ENCODE measurements around the gene RNF32. TPM values are rescaled to one million over a fixed set of nuclear protein-coding genes. Genes with fewer than 3 reads are reported as not detected.

Gene RNF32
- total RNA-seq, 1 donor from 2014 or later = 0.52 TPM

- Histone ChIP-seq H3K27ac (ENCODE audit: low read depth, low read length) (no peak overlapping the region), H3K4me1 (ENCODE audit: control insufficient read depth in 3 of 3, insufficient read depth in 3 of 3, low read length in 3 of 3) (no peaks in the 10 kb centered on the region), H3K27me3 (ENCODE audit: control insufficient read depth in 3 of 3, insufficient read depth in 3 of 3, low read length in 3 of 3) (no peaks in the 10 kb centered on the region), H3K36me3 (ENCODE audit: control insufficient read depth in 3 of 3, insufficient read depth in 3 of 3, low read length in 3 of 3) (peaks cover 0 to 2% (median 0%) of the 10 kb centered on the region in 3 donors), H3K9me3 (ENCODE audit: control insufficient read depth in 3 of 3, low read length in 3 of 3) (no peaks in the 10 kb centered on the region), H3K4me3 (ENCODE audit: low read length in 3 of 3) (no peak overlapping the region), H3K9ac (ENCODE audit: low read depth in 1 of 3, low read length in 3 of 3) (no peak overlapping the region)
Observed at GRCh38 chr7:156725073-156725472, 84.5 kb downstream of the RNF32 start.

GRCh38 chr7:156725936-156726335, 85.4 kb downstream of the RNF32 start:
- Histone ChIP-seq H3K4me1 (ENCODE audit: control insufficient read depth in 3 of 3, insufficient read depth in 3 of 3, low read length in 3 of 3) (no peaks in the 10 kb centered on the region), H3K4me3 (ENCODE audit: low read length in 3 of 3) (no peak overlapping the region), H3K27me3 (ENCODE audit: control insufficient read depth in 3 of 3, insufficient read depth in 3 of 3, low read length in 3 of 3) (no peaks in the 10 kb centered on the region), H3K27ac (ENCODE audit: low read depth, low read length) (no peak overlapping the region), H3K9ac (ENCODE audit: low read depth in 1 of 3, low read length in 3 of 3) (no peak overlapping the region), H3K36me3 (ENCODE audit: control insufficient read depth in 3 of 3, insufficient read depth in 3 of 3, low read length in 3 of 3) (peaks cover 0 to 2% (median 0%) of the 10 kb centered on the region in 3 donors), H3K9me3 (ENCODE audit: control insufficient read depth in 3 of 3, low read length in 3 of 3) (no peaks in the 10 kb centered on the region)
